Liver (tissue), 9 donors: ENCODE results near the gene C3orf85. TPM values are rescaled to one million over a fixed set of nuclear protein-coding genes. Genes with fewer than 3 reads are reported as not detected.

Experiments
- DNase-seq: peaks from one replicate; pipeline ENCODE4 v3.0.0-alpha.2; 2017; ENCODE audit warnings: low spot score
- H3K27ac ChIP-seq, 2 donors: one replicate each; pipeline ENCODE4 v1.7.0; 2013; ENCODE audit warnings: inconsistent platforms in 2 of 2, low read length in 2 of 2, control low read depth in 1 of 2, low read depth in 1 of 2, mild to moderate bottlenecking in 1 of 2
- H3K27me3 ChIP-seq, 4 donors: one replicate each; pipeline versions ENCODE4 v1.6.1 to v1.7.0; 2013; ENCODE audit warnings: low read length in 3 of 4, inconsistent platforms in 1 of 4, mild to moderate bottlenecking in 1 of 4, moderate library complexity in 1 of 4; ENCODE audit not compliant: control insufficient read depth in 4 of 4, insufficient read depth in 4 of 4
- H3K36me3 ChIP-seq, 4 donors: one replicate each; pipeline versions ENCODE4 v1.6.1 to v1.7.0; 2013; ENCODE audit warnings: low read length in 3 of 4, mild to moderate bottlenecking in 3 of 4, low read depth in 1 of 4, moderate library complexity in 1 of 4; ENCODE audit not compliant: control insufficient read depth in 4 of 4, insufficient read depth in 3 of 4
- H3K4me1 ChIP-seq, 4 donors: one replicate each; pipeline versions ENCODE4 v1.6.1 to v1.7.0; 2013; ENCODE audit warnings: low read length in 3 of 4, mild to moderate bottlenecking in 3 of 4, moderate library complexity in 1 of 4; ENCODE audit not compliant: control insufficient read depth in 4 of 4, insufficient read depth in 4 of 4
- H3K4me3 ChIP-seq, 3 donors: one replicate each; pipeline versions ENCODE4 v1.6.1 to v1.7.0; 2013; ENCODE audit warnings: low read length in 3 of 3, control low read depth in 1 of 3, low read depth in 1 of 3, mild to moderate bottlenecking in 1 of 3
- H3K9ac ChIP-seq, 2 donors: one replicate each; pipeline ENCODE4 v1.7.0; 2013; ENCODE audit warnings: low read length in 2 of 2, mild to moderate bottlenecking in 2 of 2, moderate library complexity in 2 of 2, control low read depth in 1 of 2, low read depth in 1 of 2
- H3K9me3 ChIP-seq, 4 donors: one replicate each; pipeline versions ENCODE4 v1.6.1 to v1.7.0; 2013; ENCODE audit warnings: low read length in 3 of 4; ENCODE audit not compliant: control insufficient read depth in 4 of 4
- EGR1 ChIP-seq, 2 donors: IDR thresholded peaks; 2 replicates each; pipeline ENCODE4 v1.6.1; 2016 to 2018; ENCODE audit warnings: antibody characterized with exemption in 2 of 2, low read depth in 2 of 2
- FOXA1 ChIP-seq: IDR thresholded peaks from 2 replicates; pipeline ENCODE4 v1.6.1; 2016; ENCODE audit warnings: antibody characterized with exemption
- FOXA2 ChIP-seq: IDR thresholded peaks from 2 replicates; pipeline ENCODE4 v1.6.1; 2016; ENCODE audit warnings: antibody characterized with exemption
- HNF4A ChIP-seq, 2 donors: conservative IDR thresholded peaks; 2 replicates each; pipeline ENCODE4 v1.6.1; 2016; ENCODE audit warnings: antibody characterized with exemption in 2 of 2, mild to moderate bottlenecking in 2 of 2
- HNF4G ChIP-seq: IDR thresholded peaks from 2 replicates; pipeline ENCODE4 v1.6.1; 2016; ENCODE audit warnings: antibody characterized with exemption
- JUND ChIP-seq, 2 donors: IDR thresholded peaks; 2 replicates each; pipeline ENCODE4 v1.6.1; 2016; ENCODE audit warnings: antibody characterized with exemption in 2 of 2
- NR2F2 ChIP-seq: IDR thresholded peaks from 2 replicates; pipeline ENCODE4 v1.6.1; 2016; ENCODE audit warnings: antibody characterized with exemption
- RAD21 ChIP-seq, 2 donors: IDR thresholded peaks; 2 replicates each; pipeline ENCODE4 v1.6.1; 2016; ENCODE audit warnings: antibody characterized with exemption in 2 of 2, mild to moderate bottlenecking in 2 of 2
- RXRA ChIP-seq, 2 donors: IDR thresholded peaks; 2 replicates each; pipeline ENCODE4 v1.6.1; 2017 to 2018; ENCODE audit warnings: antibody characterized with exemption in 2 of 2, mild to moderate bottlenecking in 1 of 2
- TAF1 ChIP-seq: conservative IDR thresholded peaks from 2 replicates; pipeline ENCODE4 v1.6.1; 2016; ENCODE audit warnings: antibody characterized with exemption, mild to moderate bottlenecking
- YY1 ChIP-seq: IDR thresholded peaks from 2 replicates; pipeline ENCODE4 v1.6.1; 2016; ENCODE audit warnings: antibody characterized with exemption, mild to moderate bottlenecking
- WGBS: extraction: QIAGEN DNeasy Blood & Tissue Kit; methylation state at CpG from one replicate; pipeline ENCODE4 v1.1.7; 2013; 5-methylcytosine and 5-hydroxymethylcytosine counted together
- polyA plus RNA-seq, 2 donors: library from polyadenylated mRNA; stranded (reverse) in 1 of 2; unstranded in 1 of 2; fragments of 200-250 nt in 1 of 2; fragments of >200 nt in 1 of 2; fragmentation: Nextera tagmentation in 1 of 2; extraction: Ambion mirVana in 1 of 2; gene quantifications; one replicate each; pipeline versions ENCODE4 v1.2.1 to v1.2.3, GENCODE V29; 2013 to 2015
- total RNA-seq, 2 donors: library from RNA; depleted of rRNA; stranded (reverse); fragments of >200 nt; gene quantifications; one replicate each; pipeline ENCODE4 v1.2.3, GENCODE V29; 2014
- TF ChIP-seq, protein P1 (sequence below): IDR thresholded peaks from 2 replicates; pipeline ENCODE4 v1.6.1; 2016; ENCODE audit warnings: antibody characterized with exemption
- TF ChIP-seq, protein P2 (sequence below): fragments of 150-350 bp; IDR thresholded peaks from 2 replicates; pipeline ENCODE4 v1.5.1; 2017; ENCODE audit warnings: improper control_type of control experiment, low read depth, low read length; ENCODE audit not compliant: missing input control
- TF ChIP-seq, protein P3 (sequence below): IDR thresholded peaks from 2 replicates; pipeline ENCODE4 v1.6.1; 2016; ENCODE audit warnings: antibody characterized with exemption, mild to moderate bottlenecking
- TF ChIP-seq, protein P4 (sequence below): IDR thresholded peaks from 2 replicates; pipeline ENCODE4 v1.6.1; 2016; ENCODE audit warnings: antibody characterized with exemption
- TF ChIP-seq, protein P5 (sequence below): IDR thresholded peaks from 2 replicates; pipeline ENCODE4 v1.6.1; 2016; ENCODE audit warnings: antibody characterized with exemption
- donor health status: healthy.
- donor health status: healthy.
- donor health status: healthy.
- donor health status: healthy.
- donor health status: healthy.

C3orf85 gene
- total and polyA plus RNA-seq, 4 donors = 7.9 to 46.4 (median 8.5) TPM; not detected in 1

DNA sequence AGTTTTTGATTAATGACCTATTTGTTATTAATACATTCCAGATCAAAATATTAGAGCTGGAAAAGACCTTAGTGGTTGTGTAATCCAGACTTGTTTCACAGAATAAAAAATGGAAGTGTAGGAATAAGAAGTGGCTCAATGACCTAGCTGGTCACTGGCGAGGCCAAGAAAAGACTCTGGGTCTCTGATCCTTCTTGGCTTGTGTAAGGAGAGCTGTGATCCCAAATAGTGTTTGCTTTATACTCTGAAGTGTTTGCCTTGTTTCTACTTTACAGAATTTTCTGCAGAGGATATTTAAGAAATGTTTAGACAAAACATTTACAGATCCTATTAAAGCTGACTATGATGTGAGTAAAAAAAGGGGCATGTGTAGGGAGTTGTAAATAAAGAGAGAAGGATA is 7.1 kb downstream of the C3orf85 start (continued):
- TF ChIP-seq TAF1 (no peak), YY1 (no peak)
- TF ChIP-seq, protein P1, sequence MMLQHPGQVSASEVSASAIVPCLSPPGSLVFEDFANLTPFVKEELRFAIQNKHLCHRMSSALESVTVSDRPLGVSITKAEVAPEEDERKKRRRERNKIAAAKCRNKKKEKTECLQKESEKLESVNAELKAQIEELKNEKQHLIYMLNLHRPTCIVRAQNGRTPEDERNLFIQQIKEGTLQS = no peak

DNA sequence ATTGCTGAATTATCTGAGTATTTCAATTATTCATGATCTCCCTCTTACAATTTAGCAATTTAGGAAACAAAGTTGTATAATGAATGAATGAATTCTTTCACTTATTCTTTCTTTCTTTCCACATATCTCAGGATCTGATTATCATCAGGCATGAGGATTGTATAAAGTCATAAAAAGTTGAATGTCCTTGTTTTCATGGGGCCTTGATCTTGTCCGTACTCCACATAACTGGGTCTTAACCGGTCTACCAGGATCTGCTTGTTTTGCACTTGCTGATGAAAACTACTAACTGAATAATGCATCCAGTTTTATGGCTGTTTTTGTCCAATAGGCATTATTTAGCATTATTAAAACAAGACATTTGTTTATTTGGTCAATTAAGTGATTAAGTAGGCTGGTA is 12.6 kb downstream of the C3orf85 start:
- Histone ChIP-seq H3K27ac (no peak overlapping the region), H3K27me3 (no peaks in the 10 kb centered on the region), H3K4me1 (no peaks in the 10 kb centered on the region), H3K4me3 (no peak overlapping the region), H3K9me3 (no peaks in the 10 kb centered on the region), H3K36me3 (peaks cover 0 to 6% (median 3%) of the 10 kb centered on the region in 4 donors), H3K9ac (no peak overlapping the region)
- WGBS = 90% methylated on average over 2 of the region's 2 CpGs
- DNase-seq = no peak
- TF ChIP-seq, protein P2, sequence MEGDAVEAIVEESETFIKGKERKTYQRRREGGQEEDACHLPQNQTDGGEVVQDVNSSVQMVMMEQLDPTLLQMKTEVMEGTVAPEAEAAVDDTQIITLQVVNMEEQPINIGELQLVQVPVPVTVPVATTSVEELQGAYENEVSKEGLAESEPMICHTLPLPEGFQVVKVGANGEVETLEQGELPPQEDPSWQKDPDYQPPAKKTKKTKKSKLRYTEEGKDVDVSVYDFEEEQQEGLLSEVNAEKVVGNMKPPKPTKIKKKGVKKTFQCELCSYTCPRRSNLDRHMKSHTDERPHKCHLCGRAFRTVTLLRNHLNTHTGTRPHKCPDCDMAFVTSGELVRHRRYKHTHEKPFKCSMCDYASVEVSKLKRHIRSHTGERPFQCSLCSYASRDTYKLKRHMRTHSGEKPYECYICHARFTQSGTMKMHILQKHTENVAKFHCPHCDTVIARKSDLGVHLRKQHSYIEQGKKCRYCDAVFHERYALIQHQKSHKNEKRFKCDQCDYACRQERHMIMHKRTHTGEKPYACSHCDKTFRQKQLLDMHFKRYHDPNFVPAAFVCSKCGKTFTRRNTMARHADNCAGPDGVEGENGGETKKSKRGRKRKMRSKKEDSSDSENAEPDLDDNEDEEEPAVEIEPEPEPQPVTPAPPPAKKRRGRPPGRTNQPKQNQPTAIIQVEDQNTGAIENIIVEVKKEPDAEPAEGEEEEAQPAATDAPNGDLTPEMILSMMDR = no peak
- TF ChIP-seq, protein P3, sequence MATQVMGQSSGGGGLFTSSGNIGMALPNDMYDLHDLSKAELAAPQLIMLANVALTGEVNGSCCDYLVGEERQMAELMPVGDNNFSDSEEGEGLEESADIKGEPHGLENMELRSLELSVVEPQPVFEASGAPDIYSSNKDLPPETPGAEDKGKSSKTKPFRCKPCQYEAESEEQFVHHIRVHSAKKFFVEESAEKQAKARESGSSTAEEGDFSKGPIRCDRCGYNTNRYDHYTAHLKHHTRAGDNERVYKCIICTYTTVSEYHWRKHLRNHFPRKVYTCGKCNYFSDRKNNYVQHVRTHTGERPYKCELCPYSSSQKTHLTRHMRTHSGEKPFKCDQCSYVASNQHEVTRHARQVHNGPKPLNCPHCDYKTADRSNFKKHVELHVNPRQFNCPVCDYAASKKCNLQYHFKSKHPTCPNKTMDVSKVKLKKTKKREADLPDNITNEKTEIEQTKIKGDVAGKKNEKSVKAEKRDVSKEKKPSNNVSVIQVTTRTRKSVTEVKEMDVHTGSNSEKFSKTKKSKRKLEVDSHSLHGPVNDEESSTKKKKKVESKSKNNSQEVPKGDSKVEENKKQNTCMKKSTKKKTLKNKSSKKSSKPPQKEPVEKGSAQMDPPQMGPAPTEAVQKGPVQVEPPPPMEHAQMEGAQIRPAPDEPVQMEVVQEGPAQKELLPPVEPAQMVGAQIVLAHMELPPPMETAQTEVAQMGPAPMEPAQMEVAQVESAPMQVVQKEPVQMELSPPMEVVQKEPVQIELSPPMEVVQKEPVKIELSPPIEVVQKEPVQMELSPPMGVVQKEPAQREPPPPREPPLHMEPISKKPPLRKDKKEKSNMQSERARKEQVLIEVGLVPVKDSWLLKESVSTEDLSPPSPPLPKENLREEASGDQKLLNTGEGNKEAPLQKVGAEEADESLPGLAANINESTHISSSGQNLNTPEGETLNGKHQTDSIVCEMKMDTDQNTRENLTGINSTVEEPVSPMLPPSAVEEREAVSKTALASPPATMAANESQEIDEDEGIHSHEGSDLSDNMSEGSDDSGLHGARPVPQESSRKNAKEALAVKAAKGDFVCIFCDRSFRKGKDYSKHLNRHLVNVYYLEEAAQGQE = no peak
- no peak for TF ChIP-seq YY1
- no peak for TF ChIP-seq EGR1 (IDR thresholded peaks at IDR 0.05; ENCODE audit: low read depth in 2 of 2)
- no peak for TF ChIP-seq RXRA (IDR thresholded peaks at IDR 0.05)
- TF ChIP-seq, protein P4, sequence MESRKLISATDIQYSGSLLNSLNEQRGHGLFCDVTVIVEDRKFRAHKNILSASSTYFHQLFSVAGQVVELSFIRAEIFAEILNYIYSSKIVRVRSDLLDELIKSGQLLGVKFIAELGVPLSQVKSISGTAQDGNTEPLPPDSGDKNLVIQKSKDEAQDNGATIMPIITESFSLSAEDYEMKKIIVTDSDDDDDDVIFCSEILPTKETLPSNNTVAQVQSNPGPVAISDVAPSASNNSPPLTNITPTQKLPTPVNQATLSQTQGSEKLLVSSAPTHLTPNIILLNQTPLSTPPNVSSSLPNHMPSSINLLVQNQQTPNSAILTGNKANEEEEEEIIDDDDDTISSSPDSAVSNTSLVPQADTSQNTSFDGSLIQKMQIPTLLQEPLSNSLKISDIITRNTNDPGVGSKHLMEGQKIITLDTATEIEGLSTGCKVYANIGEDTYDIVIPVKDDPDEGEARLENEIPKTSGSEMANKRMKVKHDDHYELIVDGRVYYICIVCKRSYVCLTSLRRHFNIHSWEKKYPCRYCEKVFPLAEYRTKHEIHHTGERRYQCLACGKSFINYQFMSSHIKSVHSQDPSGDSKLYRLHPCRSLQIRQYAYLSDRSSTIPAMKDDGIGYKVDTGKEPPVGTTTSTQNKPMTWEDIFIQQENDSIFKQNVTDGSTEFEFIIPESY = no peak

DNA sequence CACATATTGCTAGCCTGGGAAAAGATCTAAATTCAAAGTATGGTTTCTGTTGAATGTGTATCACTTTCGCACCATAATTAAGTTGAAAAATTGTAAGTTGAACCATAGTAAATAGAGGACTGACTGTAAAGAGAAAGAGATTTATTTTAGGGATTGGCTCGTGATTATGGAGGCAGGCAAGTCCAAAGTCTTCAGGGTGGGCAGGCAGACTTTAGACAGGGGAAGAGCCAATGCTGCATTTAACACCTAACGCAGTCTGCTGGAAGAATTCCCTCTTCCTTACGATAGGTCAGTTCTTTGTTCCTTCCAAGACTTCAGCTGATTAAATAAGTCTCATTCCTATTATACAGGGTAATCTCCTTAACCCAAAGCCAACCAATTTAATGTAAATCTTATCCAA is 15.8 kb downstream of the C3orf85 start:
- H3K9ac ChIP-seq = no peak overlapping the region
- H3K27ac ChIP-seq = no peak overlapping the region
- H3K4me1 ChIP-seq = peaks cover 0 to 4% (median 4%) of the 10 kb centered on the region in 4 donors
- WGBS = 81% methylated on average over 4 of the region's 4 CpGs
- H3K27me3 ChIP-seq = no peaks in the 10 kb centered on the region
- H3K4me3 ChIP-seq = no peak overlapping the region
- TF ChIP-seq NR2F2 = no peak
- TF ChIP-seq, protein P4 = no peak
- no peak for TF ChIP-seq HNF4A (conservative IDR thresholded peaks at IDR 0.05)
- no peak for TF ChIP-seq EGR1 (IDR thresholded peaks at IDR 0.05; ENCODE audit: low read depth in 2 of 2)
- no peak for TF ChIP-seq YY1
- no peak for TF ChIP-seq JUND (IDR thresholded peaks at IDR 0.05)
- TF ChIP-seq, protein P1 = no peak
- TF ChIP-seq, protein P2 = no peak
- TF ChIP-seq, protein P5, sequence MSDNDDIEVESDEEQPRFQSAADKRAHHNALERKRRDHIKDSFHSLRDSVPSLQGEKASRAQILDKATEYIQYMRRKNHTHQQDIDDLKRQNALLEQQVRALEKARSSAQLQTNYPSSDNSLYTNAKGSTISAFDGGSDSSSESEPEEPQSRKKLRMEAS = no peak
- TF ChIP-seq FOXA1 = no peak
- TF ChIP-seq HNF4G = no peak
- TF ChIP-seq RAD21 (IDR thresholded peaks at IDR 0.05) = no peak
- TF ChIP-seq FOXA2 = no peak
- no peak for DNase-seq
- no peaks in the 10 kb centered on the region for H3K9me3 ChIP-seq
- H3K36me3 ChIP-seq = peaks cover 0 to 6% (median 2%) of the 10 kb centered on the region in 4 donors
